HFF-Myc (cell line): Measurements from ENCODE around the gene OLFML3.

Experiments
- DNase-seq: peaks from one replicate; pipeline ENCODE4 v3.0.0-alpha.2; 2011; ENCODE audit warnings: low read depth; ENCODE audit errors: extremely low read depth
- H3K4me3 ChIP-seq: replicated peaks from 2 replicates; pipeline ENCODE4 v1.5.1; 2011; ENCODE audit warnings: low read depth, mild to moderate bottlenecking, control low read depth, low read length
- CTCF ChIP-seq: IDR thresholded peaks from 2 replicates; pipeline ENCODE4 v1.5.1; 2012; ENCODE audit warnings: mild to moderate bottlenecking, low read depth, low read length, control low read depth; ENCODE audit errors: missing control alignments

The OLFML3 gene

DNA sequence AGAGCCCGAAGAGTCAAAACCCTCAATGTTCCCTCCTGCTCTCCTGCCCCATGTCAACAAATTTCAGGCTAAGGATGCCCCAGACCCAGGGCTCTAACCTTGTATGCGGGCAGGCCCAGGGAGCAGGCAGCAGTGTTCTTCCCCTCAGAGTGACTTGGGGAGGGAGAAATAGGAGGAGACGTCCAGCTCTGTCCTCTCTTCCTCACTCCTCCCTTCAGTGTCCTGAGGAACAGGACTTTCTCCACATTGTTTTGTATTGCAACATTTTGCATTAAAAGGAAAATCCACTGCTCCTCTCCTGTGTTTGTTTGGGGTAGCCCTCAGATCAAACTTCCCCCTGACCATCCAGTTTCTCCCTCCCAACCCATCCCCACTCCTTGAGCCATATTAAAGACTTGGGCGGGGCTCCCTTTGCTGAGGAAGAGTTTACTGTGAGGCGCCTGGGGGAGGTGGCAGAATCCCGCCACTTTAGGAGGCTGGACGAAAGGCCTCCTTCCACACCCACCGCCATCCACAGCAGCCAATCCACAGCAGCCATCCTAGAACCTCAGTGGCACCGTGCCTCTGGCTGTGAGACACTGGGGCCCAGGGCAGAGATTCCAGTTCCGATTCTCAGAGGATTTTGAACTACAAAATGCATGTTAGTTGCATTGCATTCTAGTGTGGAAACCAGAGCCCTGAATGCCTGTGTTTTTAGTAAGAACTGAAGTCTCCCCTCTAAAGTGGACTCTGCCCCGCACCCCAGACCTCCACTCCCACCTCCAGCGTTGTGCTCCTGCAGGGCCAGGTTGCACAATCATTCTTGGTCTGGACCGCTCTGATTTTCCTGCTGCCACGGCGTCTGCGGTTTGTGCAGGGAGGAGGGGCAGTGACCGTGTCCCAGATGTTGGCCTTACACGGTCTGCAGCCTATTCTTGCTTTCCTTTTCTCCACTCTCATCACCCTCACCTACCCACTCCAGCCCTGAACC is 3.0 kb downstream of the OLFML3 start:
- peak overlapping the region; percentile 29 for H3K4me3 ChIP-seq
- no peak for TF ChIP-seq CTCF
- DNase-seq, result peak; percentile 43

GRCh38 chr1:113982949-113983348 is 3.7 kb downstream of the OLFML3 start:
- H3K4me3 ChIP-seq, result peak overlapping the region; percentile 29
- DNase-seq, result no peak
- no peak for TF ChIP-seq CTCF

DNA sequence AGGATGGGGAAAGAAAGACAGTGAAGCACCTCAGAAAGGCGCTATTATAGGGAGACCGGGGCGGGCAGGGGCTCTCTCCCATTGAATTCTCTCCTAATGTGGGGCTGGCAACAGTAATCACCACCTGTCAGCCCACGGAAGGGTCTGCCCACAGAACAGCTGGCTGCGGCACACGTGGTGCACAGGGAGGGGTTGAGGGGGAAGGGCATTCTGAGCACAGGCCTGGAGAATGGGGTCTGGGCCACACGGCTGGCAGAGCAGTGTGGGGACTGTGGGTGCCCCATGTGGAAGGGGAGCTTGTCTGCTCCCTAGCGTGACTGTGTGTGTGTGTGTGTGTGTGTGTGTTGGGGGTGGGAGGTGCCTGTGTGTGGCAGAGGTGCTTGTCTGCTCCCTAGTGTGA is 4.1 kb downstream of the OLFML3 start:
- peak overlapping the region; percentile 29; the same call in 1 of the 2 replicates for H3K4me3 ChIP-seq
- TF ChIP-seq CTCF, result no peak
- DNase-seq, result no peak

DNA sequence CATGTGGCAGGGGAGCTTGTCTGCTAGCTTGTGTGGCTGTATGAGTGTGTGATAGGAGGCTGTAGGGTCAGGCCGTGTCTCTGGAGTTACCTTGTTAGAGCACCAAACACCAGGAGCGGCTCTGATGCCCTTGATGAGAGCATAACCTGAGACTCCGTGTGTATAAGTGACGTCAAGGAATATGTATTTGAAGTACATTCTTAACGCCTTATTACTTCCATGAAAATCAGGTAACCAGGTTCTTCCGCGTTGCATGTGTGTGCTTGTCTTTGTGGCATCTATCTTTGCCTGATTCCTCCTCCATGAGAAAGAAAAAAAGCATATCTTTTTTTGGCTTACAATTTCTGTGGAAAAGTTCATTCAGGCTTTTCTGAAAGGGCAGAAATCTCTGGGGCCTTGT is 4.6 kb downstream of the OLFML3 start:
- no peak for TF ChIP-seq CTCF
- no peak overlapping the region for H3K4me3 ChIP-seq
- DNase-seq, result no peak

GRCh38 chr1:113984710-113985109 is 5.4 kb downstream of the OLFML3 start:
- H3K4me3 ChIP-seq, result no peak overlapping the region
- DNase-seq, result no peak
- TF ChIP-seq CTCF, result no peak

DNA sequence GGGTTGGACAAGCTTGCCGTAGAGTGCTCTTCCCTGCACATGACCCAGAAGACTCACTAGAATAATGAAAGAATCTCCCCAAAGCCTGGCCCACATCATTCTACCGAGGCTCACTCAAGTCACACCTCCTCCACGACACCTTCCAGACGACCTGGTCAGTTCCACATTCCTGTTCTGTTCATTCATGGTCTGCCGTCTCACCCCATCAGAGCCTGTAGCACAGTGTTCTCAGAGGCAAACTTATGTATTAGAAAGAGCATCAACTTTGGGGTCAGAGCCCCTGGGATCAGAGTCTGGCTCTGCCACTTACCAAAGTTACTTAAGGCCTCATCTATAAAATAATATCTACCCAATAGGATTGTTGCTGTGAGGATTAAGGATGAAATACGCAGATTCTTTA is 7.5 kb downstream of the OLFML3 start:
- no peak for DNase-seq
- TF ChIP-seq CTCF, result no peak
- H3K4me3 ChIP-seq, result no peak overlapping the region
